ENCODE results near the gene BSND.

The BSND gene

DNA sequence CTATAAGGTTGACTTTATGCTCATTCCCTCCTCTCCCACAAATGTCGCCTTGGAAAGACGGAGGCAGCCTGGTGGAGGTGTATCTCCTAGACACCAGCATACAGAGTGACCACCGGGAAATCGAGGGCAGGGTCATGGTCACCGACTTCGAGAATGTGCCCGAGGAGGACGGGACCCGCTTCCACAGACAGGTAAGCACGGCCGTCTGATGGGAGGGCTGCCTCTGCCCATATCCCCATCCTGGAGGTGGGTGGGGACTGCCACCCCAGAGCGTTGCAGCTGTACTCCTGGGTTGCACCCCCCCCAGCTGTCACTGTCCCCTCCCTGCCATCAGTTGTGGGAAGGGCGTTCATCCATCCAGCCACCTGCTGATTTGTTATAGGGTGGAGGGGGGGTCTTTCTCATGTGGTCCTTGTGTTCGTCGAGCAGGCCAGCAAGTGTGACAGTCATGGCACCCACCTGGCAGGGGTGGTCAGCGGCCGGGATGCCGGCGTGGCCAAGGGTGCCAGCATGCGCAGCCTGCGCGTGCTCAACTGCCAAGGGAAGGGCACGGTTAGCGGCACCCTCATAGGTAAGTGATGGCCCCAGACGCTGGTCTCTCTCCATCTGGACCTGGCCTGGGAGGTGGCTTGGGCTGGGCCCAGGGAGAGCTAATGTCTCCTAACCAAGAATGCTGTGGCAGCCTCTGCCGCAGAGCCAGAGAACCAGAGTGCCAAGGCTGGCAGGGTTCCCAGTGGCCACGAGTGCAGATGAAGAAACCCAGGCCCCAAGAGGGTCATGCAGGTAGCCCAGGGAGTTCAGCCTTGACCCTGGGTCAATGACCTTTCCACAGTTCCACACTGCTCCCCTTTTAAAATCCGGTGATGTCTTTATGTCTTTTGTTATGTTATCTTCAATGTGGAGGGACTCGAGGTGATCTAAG lies 53.7 kb downstream of the BSND start:
- Mint-ChIP-seq H3K4me1 (no peaks in the 10 kb centered on the region), H3K4me3 (no peak overlapping the region), H3K27me3 (no peaks in the 10 kb centered on the region), H3K27ac (no peak overlapping the region), H3K36me3 (no peaks in the 10 kb centered on the region), H3K9me3 (no peaks in the 10 kb centered on the region)
- ATAC-seq, result no peak

DNA sequence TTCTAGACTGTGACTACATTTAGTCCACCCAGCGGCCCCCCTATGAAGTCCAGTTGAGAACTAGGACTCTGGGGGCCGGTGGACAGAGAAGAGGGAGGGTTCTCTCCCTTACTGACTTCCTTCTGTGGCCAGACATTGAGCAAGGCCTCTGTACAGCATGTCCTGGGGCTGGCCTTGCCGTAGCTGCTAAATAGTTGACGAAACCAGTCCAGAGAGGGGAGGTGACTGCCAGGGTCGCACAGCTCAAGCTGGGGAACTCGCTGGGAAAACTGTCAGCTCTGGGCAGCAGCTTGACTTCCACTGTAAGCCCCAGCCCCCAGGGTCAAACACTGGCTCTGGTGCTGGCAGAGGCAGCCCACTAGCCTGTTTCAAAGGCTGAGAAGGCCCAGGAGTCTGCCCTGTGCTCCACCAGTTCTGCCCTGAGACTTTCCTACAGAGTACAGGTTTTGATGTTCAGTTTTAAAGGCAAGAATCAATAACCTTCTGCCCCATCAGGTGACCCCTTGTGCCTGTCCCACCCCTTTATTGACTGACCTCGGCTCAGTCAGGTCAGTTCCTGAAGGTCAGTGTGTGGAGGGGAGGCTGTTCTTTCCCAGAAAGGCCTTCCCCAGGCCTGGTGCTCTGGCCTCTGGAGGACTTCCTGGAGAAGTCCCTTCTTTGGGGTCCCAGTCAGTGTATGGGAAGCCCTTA lies 54.7 kb downstream of the BSND start:
- no peak for ATAC-seq
- no peaks in the 10 kb centered on the region for H3K27me3 Mint-ChIP-seq
- no peaks in the 10 kb centered on the region for H3K4me1 Mint-ChIP-seq
- no peak overlapping the region for H3K27ac Mint-ChIP-seq
- H3K9me3 Mint-ChIP-seq, result no peaks in the 10 kb centered on the region
- no peaks in the 10 kb centered on the region for H3K36me3 Mint-ChIP-seq
- H3K4me3 Mint-ChIP-seq, result no peak overlapping the region

DNA sequence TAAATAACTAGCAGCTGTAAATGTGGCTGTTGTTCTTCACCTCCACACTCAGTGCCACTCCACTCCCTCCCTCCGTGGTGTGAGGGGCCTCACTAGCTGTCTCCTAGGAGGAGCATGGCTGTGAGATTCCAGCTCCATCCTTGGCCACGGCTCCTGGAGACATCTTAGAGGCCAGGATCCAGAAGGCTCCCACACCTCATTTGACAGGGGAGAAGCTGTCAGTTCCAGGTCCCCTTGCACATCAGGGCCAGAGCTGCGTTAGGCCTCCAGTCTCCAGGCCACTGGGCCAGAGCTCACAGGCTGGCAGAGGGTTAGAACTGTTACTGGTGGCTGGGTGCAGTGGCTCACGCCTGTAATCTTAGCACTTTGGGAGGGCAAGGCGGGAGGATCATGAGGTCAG lies 55.7 kb downstream of the BSND start:
- Mint-ChIP-seq H3K4me1 (no peaks in the 10 kb centered on the region), H3K36me3 (no peaks in the 10 kb centered on the region), H3K9me3 (no peaks in the 10 kb centered on the region), H3K27me3 (no peaks in the 10 kb centered on the region), H3K27ac (no peak overlapping the region), H3K4me3 (no peak overlapping the region)
- no peak for ATAC-seq

DNA sequence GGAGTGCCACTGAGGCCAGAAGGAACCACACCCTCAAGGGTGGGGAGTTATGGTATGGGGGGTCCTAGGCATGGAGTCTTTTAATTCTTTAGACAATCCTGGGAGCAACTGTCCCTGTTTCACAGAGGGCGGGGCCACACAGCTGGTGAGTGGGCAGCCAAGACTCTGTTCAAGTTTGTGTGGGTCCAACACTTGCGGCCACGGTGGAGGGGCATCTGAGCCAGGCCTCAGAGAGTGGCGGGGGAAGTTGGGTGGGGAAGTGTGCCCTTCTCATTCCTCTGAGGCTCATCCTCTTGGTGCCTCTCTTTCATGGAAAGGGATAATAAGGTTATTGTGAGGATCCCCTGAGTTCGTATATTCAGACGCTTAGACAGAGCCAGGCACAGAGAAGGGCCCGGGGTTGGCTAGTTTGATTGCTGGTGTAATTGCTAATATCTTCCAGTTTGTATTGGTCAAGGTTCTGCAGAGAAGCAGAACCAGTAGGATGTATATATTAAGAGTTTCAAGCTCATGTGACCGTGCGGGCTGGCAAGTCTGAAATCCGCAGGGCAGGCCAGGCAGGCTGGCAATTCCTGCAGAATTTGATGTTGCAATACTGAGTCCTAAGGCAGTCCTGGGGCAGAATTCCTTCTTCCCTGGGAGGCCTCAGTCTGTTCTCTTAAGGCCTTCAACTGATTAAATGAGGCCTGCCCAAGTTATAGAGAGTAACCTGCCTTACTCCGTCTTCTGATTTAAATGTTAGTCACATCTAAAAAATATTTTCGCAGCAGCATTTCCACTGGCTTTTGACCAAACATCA lies 56.5 kb downstream of the BSND start:
- Mint-ChIP-seq H3K9me3 (no peaks in the 10 kb centered on the region), H3K4me1 (no peaks in the 10 kb centered on the region), H3K4me3 (no peak overlapping the region), H3K27me3 (no peaks in the 10 kb centered on the region), H3K36me3 (no peaks in the 10 kb centered on the region), H3K27ac (no peak overlapping the region)
- ATAC-seq, result no peak

DNA sequence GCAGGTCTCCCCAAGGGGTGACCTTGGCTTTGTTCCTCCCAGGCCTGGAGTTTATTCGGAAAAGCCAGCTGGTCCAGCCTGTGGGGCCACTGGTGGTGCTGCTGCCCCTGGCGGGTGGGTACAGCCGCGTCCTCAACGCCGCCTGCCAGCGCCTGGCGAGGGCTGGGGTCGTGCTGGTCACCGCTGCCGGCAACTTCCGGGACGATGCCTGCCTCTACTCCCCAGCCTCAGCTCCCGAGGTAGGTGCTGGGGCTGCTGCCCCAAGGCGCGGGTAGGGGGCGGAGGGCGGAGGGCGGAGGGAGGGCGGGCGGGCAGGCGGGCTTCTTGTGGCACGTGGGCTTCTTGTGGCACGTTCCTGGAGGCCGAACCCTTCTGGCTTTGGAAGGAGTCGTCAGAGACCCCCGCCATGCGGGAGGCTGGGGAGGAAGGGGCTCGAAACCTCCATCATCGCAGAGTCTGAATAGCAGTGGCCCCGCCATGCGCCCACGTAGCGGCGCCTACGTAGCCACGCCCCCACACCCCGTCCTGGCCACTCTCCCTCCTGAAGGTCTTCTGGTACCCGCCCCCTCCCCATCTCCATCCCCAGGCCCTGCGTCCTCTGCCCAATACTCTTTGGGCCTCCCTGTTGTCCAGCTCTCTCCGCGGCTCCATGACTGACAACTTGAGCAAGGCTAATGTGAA lies 57.4 kb downstream of the BSND start:
- Mint-ChIP-seq H3K9me3 (no peaks in the 10 kb centered on the region), H3K4me3 (no peak overlapping the region)
- ATAC-seq, result no peak

DNA sequence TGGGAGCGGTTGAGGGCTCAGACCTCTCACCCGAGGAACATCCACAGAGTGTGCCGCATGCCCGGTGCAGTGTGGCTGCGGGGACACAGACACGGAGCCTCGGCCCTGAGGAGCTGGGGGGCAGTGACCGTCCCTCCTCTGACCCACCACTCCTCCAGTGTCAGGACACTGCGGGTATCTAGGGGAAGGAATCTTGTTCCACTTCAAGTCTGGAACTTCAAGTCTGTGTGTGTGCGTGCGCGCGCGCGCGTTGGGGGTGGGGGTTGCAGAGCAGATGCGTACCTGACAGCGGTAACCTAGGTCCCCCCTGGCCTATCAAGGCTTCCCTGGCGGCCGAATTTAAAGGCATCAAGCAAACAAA lies 57.9 kb downstream of the BSND start:
- Mint-ChIP-seq H3K27me3 (no peaks in the 10 kb centered on the region), H3K27ac (no peak overlapping the region), H3K4me3 (no peak overlapping the region), H3K36me3 (no peaks in the 10 kb centered on the region), H3K4me1 (no peaks in the 10 kb centered on the region), H3K9me3 (no peaks in the 10 kb centered on the region)
- no peak for ATAC-seq

More for the DNA sequence above, 57.4 kb downstream of the BSND start:
- no peaks in the 10 kb centered on the region for H3K4me1 Mint-ChIP-seq
- no peak overlapping the region for H3K27ac Mint-ChIP-seq
- H3K27me3 Mint-ChIP-seq, result no peaks in the 10 kb centered on the region
- H3K36me3 Mint-ChIP-seq, result no peaks in the 10 kb centered on the region

DNA sequence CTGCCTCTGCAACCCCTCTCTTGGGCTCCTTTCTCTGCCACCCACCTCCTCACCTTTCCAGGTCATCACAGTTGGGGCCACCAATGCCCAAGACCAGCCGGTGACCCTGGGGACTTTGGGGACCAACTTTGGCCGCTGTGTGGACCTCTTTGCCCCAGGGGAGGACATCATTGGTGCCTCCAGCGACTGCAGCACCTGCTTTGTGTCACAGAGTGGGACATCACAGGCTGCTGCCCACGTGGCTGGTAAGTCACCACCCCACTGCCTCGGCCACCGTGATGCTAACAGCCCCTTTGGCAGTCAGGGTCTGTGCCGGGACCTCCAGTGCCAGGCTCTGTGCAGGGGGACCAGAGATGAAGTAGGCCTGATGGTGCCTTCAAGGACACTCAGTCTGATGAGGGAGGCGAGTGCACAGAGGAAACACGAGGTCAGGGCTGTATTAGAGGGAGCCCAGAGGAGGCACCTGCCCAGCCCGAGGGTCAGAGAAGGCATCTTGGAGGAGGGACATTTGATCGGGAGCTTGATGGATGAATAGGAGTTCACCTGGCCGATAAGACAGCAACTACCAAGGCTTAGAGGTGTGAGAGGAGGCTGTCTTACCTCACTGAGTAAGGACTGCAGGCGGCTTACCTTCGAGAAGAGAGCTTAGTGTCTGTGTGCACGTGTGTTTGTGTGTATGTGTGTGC lies 58.7 kb downstream of the BSND start:
- Mint-ChIP-seq H3K27ac (no peak overlapping the region), H3K27me3 (no peaks in the 10 kb centered on the region)
- ATAC-seq, result no peak

DNA sequence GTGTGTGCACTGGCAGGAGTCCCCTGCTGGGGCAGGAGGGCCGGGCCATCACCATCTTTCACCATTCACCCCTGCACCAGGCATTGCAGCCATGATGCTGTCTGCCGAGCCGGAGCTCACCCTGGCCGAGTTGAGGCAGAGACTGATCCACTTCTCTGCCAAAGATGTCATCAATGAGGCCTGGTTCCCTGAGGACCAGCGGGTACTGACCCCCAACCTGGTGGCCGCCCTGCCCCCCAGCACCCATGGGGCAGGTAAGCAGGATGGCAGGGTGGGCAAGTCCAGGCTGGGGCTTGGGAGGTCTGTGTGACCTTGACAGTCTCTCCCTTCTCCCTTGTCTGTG lies 59.2 kb downstream of the BSND start:
- Mint-ChIP-seq H3K27me3 (no peaks in the 10 kb centered on the region), H3K27ac (no peak overlapping the region), H3K9me3 (no peaks in the 10 kb centered on the region), H3K4me1 (no peaks in the 10 kb centered on the region), H3K36me3 (no peaks in the 10 kb centered on the region), H3K4me3 (no peak overlapping the region)
- no peak for ATAC-seq

More for the DNA sequence above, 58.7 kb downstream of the BSND start:
- H3K4me1 Mint-ChIP-seq, result no peaks in the 10 kb centered on the region
- no peaks in the 10 kb centered on the region for H3K9me3 Mint-ChIP-seq
- H3K36me3 Mint-ChIP-seq, result no peaks in the 10 kb centered on the region
- no peak overlapping the region for H3K4me3 Mint-ChIP-seq

DNA sequence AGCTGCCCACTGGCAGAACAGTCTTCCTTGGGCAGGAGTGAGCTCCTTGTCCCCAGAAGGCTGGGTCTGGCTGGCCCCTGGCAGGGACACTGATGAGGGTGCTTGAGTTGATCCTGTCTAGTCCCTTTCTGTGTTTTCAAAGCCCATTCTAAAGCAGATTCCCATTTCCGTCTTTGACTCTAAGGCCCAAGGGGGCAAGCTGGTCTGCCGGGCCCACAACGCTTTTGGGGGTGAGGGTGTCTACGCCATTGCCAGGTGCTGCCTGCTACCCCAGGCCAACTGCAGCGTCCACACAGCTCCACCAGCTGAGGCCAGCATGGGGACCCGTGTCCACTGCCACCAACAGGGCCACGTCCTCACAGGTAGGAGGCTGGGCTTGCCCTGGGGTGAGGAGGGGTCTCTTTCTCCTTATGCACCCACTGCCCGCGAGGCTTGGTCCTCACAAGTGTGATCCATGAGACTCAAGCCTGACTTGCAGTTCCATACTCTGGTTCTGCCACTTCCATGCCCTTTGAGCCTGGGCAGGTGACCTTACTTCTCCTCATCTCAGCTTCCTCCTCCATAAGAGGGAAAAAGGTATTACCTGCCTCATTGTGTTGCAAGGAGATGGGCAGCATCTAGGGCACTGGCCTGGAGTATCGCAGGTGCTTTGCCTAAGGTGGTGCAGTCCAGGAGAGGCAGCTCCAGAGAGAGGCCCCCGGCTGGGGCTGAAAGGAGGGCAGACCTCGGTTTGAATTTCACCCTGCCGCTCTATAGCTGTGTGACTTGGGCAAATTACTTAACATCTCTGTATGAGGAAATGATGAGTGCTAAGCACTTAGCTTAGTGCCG lies 60.8 kb downstream of the BSND start:
- H3K27me3 Mint-ChIP-seq, result no peaks in the 10 kb centered on the region
- no peak overlapping the region for H3K4me3 Mint-ChIP-seq
- H3K9me3 Mint-ChIP-seq, result no peaks in the 10 kb centered on the region
- H3K36me3 Mint-ChIP-seq, result no peaks in the 10 kb centered on the region
- ATAC-seq, result no peak
- H3K4me1 Mint-ChIP-seq, result no peaks in the 10 kb centered on the region
- H3K27ac Mint-ChIP-seq, result no peak overlapping the region

DNA sequence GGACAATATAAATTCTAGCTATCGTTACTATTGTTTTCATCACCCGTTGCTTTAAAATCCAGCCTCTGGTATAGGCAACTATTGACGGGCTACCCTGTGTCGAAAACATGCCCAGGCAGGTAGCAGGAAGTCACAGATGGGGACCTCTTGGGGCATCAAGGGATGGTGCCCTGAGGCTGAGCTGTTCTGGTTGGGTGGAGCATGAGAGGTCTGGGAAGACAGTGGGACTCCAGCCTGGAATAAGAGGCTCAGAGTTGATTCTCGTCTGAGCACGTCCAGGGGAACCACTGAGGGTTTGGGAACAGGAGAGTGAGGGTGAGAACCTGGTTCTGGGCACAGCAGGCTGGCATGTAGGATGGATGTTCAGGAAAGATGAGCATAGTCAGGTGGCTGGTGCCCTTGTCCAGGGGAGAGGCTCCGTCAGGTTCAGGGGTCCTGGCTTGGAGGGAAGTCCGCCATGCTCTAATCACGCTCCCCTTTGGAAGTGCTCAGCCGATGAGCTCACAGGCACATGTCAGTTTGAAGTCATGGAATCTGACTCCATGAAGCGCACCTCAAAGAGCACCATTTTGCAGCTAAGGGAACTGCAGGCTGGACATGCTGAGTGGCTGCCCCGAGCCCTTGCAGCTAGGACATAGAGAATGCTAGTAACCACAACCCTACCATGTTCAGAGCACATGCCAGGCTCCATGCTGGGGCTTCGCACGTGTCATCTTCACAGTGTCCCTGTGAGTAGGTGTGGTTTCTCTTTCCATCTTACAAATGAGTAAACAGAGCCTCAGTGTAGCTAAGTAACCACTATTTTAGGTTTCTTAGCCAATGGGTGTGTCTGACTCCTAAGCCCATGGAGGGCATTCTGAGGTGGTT lies 61.6 kb downstream of the BSND start:
- no peaks in the 10 kb centered on the region for H3K9me3 Mint-ChIP-seq
- H3K27ac Mint-ChIP-seq, result no peak overlapping the region
- no peak for ATAC-seq
- no peak overlapping the region for H3K4me3 Mint-ChIP-seq
- no peaks in the 10 kb centered on the region for H3K27me3 Mint-ChIP-seq
- no peaks in the 10 kb centered on the region for H3K36me3 Mint-ChIP-seq
- H3K4me1 Mint-ChIP-seq, result no peaks in the 10 kb centered on the region

DNA sequence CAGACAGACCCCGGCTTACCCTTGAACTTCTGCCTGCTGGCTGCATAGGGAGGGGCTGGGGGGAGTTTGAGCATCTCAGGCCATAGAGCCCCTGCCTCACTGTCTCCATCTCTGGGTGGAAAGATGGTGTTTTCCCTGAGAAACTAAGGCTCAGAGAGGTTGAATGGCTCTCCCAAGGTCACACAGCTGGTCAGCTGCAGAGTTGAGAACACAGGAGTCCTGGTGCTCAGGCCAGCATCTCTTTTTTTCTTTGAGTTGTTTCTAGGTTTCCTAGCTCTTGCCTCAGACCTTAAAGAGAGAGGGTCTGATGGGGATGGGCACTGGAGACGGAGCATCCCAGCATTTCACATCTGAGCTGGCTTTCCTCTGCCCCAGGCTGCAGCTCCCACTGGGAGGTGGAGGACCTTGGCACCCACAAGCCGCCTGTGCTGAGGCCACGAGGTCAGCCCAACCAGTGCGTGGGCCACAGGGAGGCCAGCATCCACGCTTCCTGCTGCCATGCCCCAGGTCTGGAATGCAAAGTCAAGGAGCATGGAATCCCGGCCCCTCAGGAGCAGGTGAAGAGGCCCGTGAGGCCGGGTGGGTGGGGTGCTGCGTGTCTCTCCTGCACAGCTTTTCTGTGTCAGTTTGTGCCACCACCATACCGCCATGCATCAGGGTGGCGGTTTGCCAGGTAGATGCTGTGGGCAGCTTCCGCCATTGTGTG lies 62.4 kb downstream of the BSND start:
- ATAC-seq, result no peak
- Mint-ChIP-seq H3K27me3 (no peaks in the 10 kb centered on the region), H3K27ac (no peak overlapping the region), H3K36me3 (no peaks in the 10 kb centered on the region), H3K4me3 (no peak overlapping the region), H3K4me1 (no peaks in the 10 kb centered on the region), H3K9me3 (no peaks in the 10 kb centered on the region)

Measured in stimulated activated memory B cell treated with anti-CD40 and anti-IgM and Interleukin-4, amounts not matched to agents 10 μg/mL and 1 μg/mL and 100 μg/mL, for 72 hours (primary cell).